Body of pancreas (tissue), 4 donors: ENCODE data around the gene NLRP12.
"Not testable (repeated sequence)": the region's sequence is repeated elsewhere in the genome, so short reads cannot be mapped to it uniquely, and the experiment has no call there.

Experiments
- CTCF ChIP-seq, 7 experiments: fragments of 450-650 bp in 4 of 7; fragments of 200-600 bp in 3 of 7; sonication (generic) in 3 of 7; IDR thresholded peaks; one replicate each; pipeline ENCODE4 v1.5.1; 2016 to 2019; ENCODE audit warnings: antibody characterized with exemption in 7 of 7
- POLR2A ChIP-seq, 3 donors: fragments of 450-650 bp; IDR thresholded peaks; one replicate each; pipeline ENCODE4 v1.6.1; 2016; ENCODE audit warnings: antibody characterized with exemption in 3 of 3, mild to moderate bottlenecking in 2 of 3

- TF ChIP-seq CTCF, POLR2A (IDR thresholded peaks at IDR 0.05): not testable (repeated sequence)
Observed at GRCh38 chr19:53832861-53833260, 8.7 kb upstream of the NLRP12 start.
